Colonic mucosa (tissue), 4 donors: ENCODE data around the gene CPNE2. TPM values are rescaled to one million over a fixed set of nuclear protein-coding genes. Genes with fewer than 3 reads are reported as not detected.

Experiments used
- DNase-seq: peaks from one replicate; pipeline ENCODE4 v3.0.0-alpha.2; 2020
- H3K27ac ChIP-seq: fragments of 200-600 bp; one replicate; pipeline ENCODE4 v1.8.0; 2021
- H3K27me3 ChIP-seq: fragments of 200-600 bp; one replicate; pipeline ENCODE4 v1.8.0; 2021
- H3K36me3 ChIP-seq: fragments of 200-600 bp; one replicate; pipeline ENCODE4 v1.8.0; 2021
- H3K4me1 ChIP-seq: fragments of 200-600 bp; one replicate; pipeline ENCODE4 v1.8.0; 2021; ENCODE audit warnings: mild to moderate bottlenecking
- H3K4me3 ChIP-seq: fragments of 200-600 bp; one replicate; pipeline ENCODE4 v1.8.0; 2021
- H3K9ac ChIP-seq, 2 donors: one replicate each; pipeline ENCODE4 v1.7.0; 2013; ENCODE audit warnings: control low read depth in 2 of 2, low read depth in 2 of 2, low read length in 2 of 2
- H3K9me3 ChIP-seq: fragments of 200-600 bp; one replicate; pipeline ENCODE4 v1.8.0; 2021
- CTCF ChIP-seq: fragments of 200-600 bp; IDR thresholded peaks from one replicate; pipeline ENCODE4 v1.8.0; 2022; ENCODE audit warnings: antibody characterized with exemption, mild to moderate bottlenecking
- intact Hi-C: fragments of 100-400 bp; cut with DNase I; formaldehyde crosslinking; loops from one replicate; pipeline ENCODE4 v1.14.1; 2022
- total RNA-seq, 2 donors: library from RNA; stranded (reverse); fragmentation: NEBNext Ultra II Directional in 1 of 2; extraction: Animal tissue kit (Norgen Biotek cat#: 25700) in 1 of 2; gene quantifications; one replicate each; pipeline ENCODE4 v1.2.1, GENCODE V29; 2021
- donor health status: healthy.
- donor health status: DM: no; HTN: no; CAD: no.
- donor health status: DM: no; HTN: no; CAD: no.

The CPNE2 gene
- total RNA-seq, 2 donors from 2014 or later, result 38.6 to 53.3 TPM

- no peak overlapping the region for H3K4me3 ChIP-seq
- H3K27ac ChIP-seq, result no peak overlapping the region
- H3K9me3 ChIP-seq, result no peaks in the 10 kb centered on the region
- H3K36me3 ChIP-seq, result peaks cover 11% of the 10 kb centered on the region
- TF ChIP-seq CTCF, result no peak
- no peak for DNase-seq
- H3K9ac ChIP-seq, result no peak overlapping the region
- no peaks in the 10 kb centered on the region for H3K27me3 ChIP-seq
- intact Hi-C loops, result loop anchor here (5.0 kb wide), 1 partner anchor 203 kb away; the partner anchor contains the start of gene CETP
- no peaks in the 10 kb centered on the region for H3K4me1 ChIP-seq
These were observed 73.1 kb downstream of the CPNE2 start for GRCh38 chr16:57165483-57165882.

- intact Hi-C loops, result loop anchor here (5.0 kb wide), 1 partner anchor 204 kb away; the partner anchor contains the start of gene CETP
- Histone ChIP-seq H3K27me3 (no peaks in the 10 kb centered on the region), H3K9ac (no peak overlapping the region), H3K27ac (no peak overlapping the region), H3K36me3 (peaks cover 11% of the 10 kb centered on the region), H3K9me3 (no peaks in the 10 kb centered on the region), H3K4me1 (no peaks in the 10 kb centered on the region), H3K4me3 (no peak overlapping the region)
- no peak for TF ChIP-seq CTCF
- no peak for DNase-seq
These were observed 73.6 kb downstream of the CPNE2 start for GRCh38 chr16:57165938-57166337.

GRCh38 chr16:57166451-57166850 is 74.1 kb downstream of the CPNE2 start:
- no peak overlapping the region for H3K4me3 ChIP-seq
- H3K9ac ChIP-seq, result no peak overlapping the region
- intact Hi-C loops, result loop anchor here (5.0 kb wide), 1 partner anchor 204 kb away; the partner anchor contains the start of gene CETP
- no peak overlapping the region for H3K27ac ChIP-seq
- no peaks in the 10 kb centered on the region for H3K9me3 ChIP-seq
- TF ChIP-seq CTCF, result no peak
- H3K27me3 ChIP-seq, result no peaks in the 10 kb centered on the region
- DNase-seq, result no peak
- H3K36me3 ChIP-seq, result peaks cover 11% of the 10 kb centered on the region
- H3K4me1 ChIP-seq, result no peaks in the 10 kb centered on the region

DNA sequence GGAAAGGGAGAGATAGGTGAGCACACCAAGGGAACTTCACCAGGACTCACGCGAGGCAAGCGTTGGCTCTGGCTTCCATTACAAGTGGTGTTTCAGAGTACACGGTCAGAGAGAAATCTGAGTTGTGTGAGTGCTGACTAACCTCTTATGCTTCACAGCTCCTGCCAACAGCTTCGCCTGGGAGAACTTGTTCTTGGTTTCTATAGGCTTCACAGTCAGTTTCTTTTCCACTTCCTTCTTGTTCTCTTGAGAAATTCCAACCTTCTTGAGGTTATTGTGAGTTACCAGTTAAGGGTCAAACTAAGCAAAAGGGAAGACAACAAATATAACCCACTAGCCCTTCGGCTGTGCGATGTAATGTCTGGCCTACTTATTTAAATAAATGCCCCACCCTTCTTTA is 74.6 kb downstream of the CPNE2 start:
- no peaks in the 10 kb centered on the region for H3K27me3 ChIP-seq
- H3K9me3 ChIP-seq, result no peaks in the 10 kb centered on the region
- no peak for DNase-seq
- TF ChIP-seq CTCF, result no peak
- intact Hi-C loops, result loop anchor here (5.0 kb wide), 1 partner anchor 205 kb away; the partner anchor contains the start of gene CETP
- H3K4me3 ChIP-seq, result no peak overlapping the region
- H3K4me1 ChIP-seq, result no peaks in the 10 kb centered on the region
- H3K27ac ChIP-seq, result no peak overlapping the region
- no peak overlapping the region for H3K9ac ChIP-seq
- H3K36me3 ChIP-seq, result peaks cover 11% of the 10 kb centered on the region

DNA sequence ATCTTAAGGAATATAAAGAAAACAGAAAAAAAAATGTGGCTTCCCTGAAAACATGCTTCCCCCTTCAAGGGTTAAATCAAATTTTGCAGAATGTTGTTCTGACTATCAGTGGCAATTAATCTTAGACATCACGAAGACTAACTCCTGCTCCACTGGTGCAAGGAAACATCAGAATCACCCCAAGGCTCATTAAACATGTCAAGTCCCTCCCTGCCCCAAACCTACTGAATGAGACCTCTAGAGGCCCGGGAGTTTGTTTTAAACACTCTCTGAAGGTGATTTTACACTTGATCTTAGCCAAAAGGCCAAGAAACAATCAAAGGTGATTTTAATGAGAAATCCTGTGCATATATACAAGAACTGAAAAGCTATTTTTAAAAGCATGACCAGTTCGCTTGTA is 75.2 kb downstream of the CPNE2 start:
- H3K36me3 ChIP-seq, result peaks cover 11% of the 10 kb centered on the region
- no peak for DNase-seq
- no peaks in the 10 kb centered on the region for H3K27me3 ChIP-seq
- H3K4me1 ChIP-seq, result no peaks in the 10 kb centered on the region
- no peaks in the 10 kb centered on the region for H3K9me3 ChIP-seq
- no peak overlapping the region for H3K27ac ChIP-seq
- no peak overlapping the region for H3K9ac ChIP-seq
- no peak for TF ChIP-seq CTCF
- no peak overlapping the region for H3K4me3 ChIP-seq
- intact Hi-C loops, result loop anchor here (5.0 kb wide), 1 partner anchor 205 kb away; the partner anchor contains the start of gene CETP
